ENCODE data around the gene PPP2R2C. TPM values are rescaled to one million over a fixed set of nuclear protein-coding genes. Genes with fewer than 3 reads are reported as not detected.

The PPP2R2C gene
- total RNA-seq, 2 experiments from 2014 or later, result not detected

GRCh38 chr4:6489927-6490326 is 17.5 kb upstream of the PPP2R2C start:
- H3K36me3 ChIP-seq (ENCODE audit: insufficient read depth, low read length), result no peaks in the 10 kb centered on the region
- no peaks in the 10 kb centered on the region for H3K79me2 ChIP-seq (ENCODE audit: insufficient read depth, low read depth, low read length)
- H3K4me2 ChIP-seq (ENCODE audit: low read length), result no peak overlapping the region
- H4K20me1 ChIP-seq (ENCODE audit: insufficient read depth, low read length), result no peaks in the 10 kb centered on the region
- TF ChIP-seq CTCF (conservative IDR thresholded peaks at IDR 0.05; ENCODE audit: low read length), result no peak
- TF ChIP-seq EZH2phosphoT487 (IDR thresholded peaks at IDR 0.05; ENCODE audit: borderline replicate concordance, low read depth, low read length), result no peak
- POLR2A ChIA-PET, result no interaction called here
- no peaks in the 10 kb centered on the region for H3K9me2 ChIP-seq (ENCODE audit: insufficient read depth, low read length)
- H3K4me3 ChIP-seq (ENCODE audit: low read depth, low read length, poor library complexity, severe bottlenecking), result no peak overlapping the region
- no peaks in the 10 kb centered on the region for H3K9me3 ChIP-seq (ENCODE audit: low read length)
- intact Hi-C loops (cut with micrococcal nuclease; ENCODE audit: unreplicated experiment), result no loop called here
- no peak overlapping the region for H3K27ac ChIP-seq (ENCODE audit: low read depth, low read length, poor library complexity, severe bottlenecking)
- H3K4me1 ChIP-seq (ENCODE audit: insufficient read depth, low read length, poor library complexity, severe bottlenecking), result no peaks in the 10 kb centered on the region
- no peak overlapping the region for H2AFZ ChIP-seq (ENCODE audit: low read length)
- no TSS peak for BruUV-seq (replicated peaks)
- DNase-seq (ENCODE audit: low spot score), result no peak
- CTCF ChIA-PET (ENCODE audit: unreplicated experiment), result no interaction called here

GRCh38 chr4:6487466-6487865 is 15.1 kb upstream of the PPP2R2C start:
- Histone ChIP-seq H2AFZ (ENCODE audit: low read length) (no peak overlapping the region), H3K9me2 (ENCODE audit: insufficient read depth, low read length) (no peaks in the 10 kb centered on the region), H3K4me3 (ENCODE audit: low read depth, low read length, poor library complexity, severe bottlenecking) (no peak overlapping the region), H4K20me1 (ENCODE audit: insufficient read depth, low read length) (no peaks in the 10 kb centered on the region), H3K4me2 (ENCODE audit: low read length) (no peak overlapping the region), H3K36me3 (ENCODE audit: insufficient read depth, low read length) (no peaks in the 10 kb centered on the region), H3K9me3 (ENCODE audit: low read length) (no peaks in the 10 kb centered on the region), H3K27ac (ENCODE audit: low read depth, low read length, poor library complexity, severe bottlenecking) (no peak overlapping the region), H3K79me2 (ENCODE audit: insufficient read depth, low read depth, low read length) (no peaks in the 10 kb centered on the region), H3K4me1 (ENCODE audit: insufficient read depth, low read length, poor library complexity, severe bottlenecking) (no peaks in the 10 kb centered on the region)
- BruUV-seq (replicated peaks), result no TSS peak
- ChIA-PET POLR2A (no interaction called here), CTCF (ENCODE audit: unreplicated experiment) (no interaction called here)
- intact Hi-C loops (cut with micrococcal nuclease; ENCODE audit: unreplicated experiment), result no loop called here
- TF ChIP-seq CTCF (conservative IDR thresholded peaks at IDR 0.05; ENCODE audit: low read length) (no peak), EZH2phosphoT487 (IDR thresholded peaks at IDR 0.05; ENCODE audit: borderline replicate concordance, low read depth, low read length) (no peak)
- DNase-seq (ENCODE audit: low spot score), result no peak

GRCh38 chr4:6480534-6481088 is 8.2 kb upstream of the PPP2R2C start:
- no peaks in the 10 kb centered on the region for H3K9me3 ChIP-seq (ENCODE audit: low read length)
- H4K20me1 ChIP-seq (ENCODE audit: insufficient read depth, low read length), result no peaks in the 10 kb centered on the region
- no peak overlapping the region for H3K4me3 ChIP-seq (ENCODE audit: low read depth, low read length, poor library complexity, severe bottlenecking)
- DNase-seq (ENCODE audit: low spot score), result no peak
- no TSS peak for BruUV-seq (replicated peaks)
- H3K4me2 ChIP-seq (ENCODE audit: low read length), result no peak overlapping the region
- CTCF ChIA-PET (ENCODE audit: unreplicated experiment), result no interaction called here
- H3K4me1 ChIP-seq (ENCODE audit: insufficient read depth, low read length, poor library complexity, severe bottlenecking), result no peaks in the 10 kb centered on the region
- no peaks in the 10 kb centered on the region for H3K36me3 ChIP-seq (ENCODE audit: insufficient read depth, low read length)
- POLR2A ChIA-PET, result no interaction called here
- H2AFZ ChIP-seq (ENCODE audit: low read length), result no peak overlapping the region
- no peak overlapping the region for H3K27ac ChIP-seq (ENCODE audit: low read depth, low read length, poor library complexity, severe bottlenecking)
- H3K9me2 ChIP-seq (ENCODE audit: insufficient read depth, low read length), result no peaks in the 10 kb centered on the region
- intact Hi-C loops (cut with micrococcal nuclease; ENCODE audit: unreplicated experiment), result no loop called here
- TF ChIP-seq EZH2phosphoT487 (IDR thresholded peaks at IDR 0.05; ENCODE audit: borderline replicate concordance, low read depth, low read length), result no peak
- TF ChIP-seq CTCF (conservative IDR thresholded peaks at IDR 0.05; ENCODE audit: low read length), result no peak
- H3K79me2 ChIP-seq (ENCODE audit: insufficient read depth, low read depth, low read length), result no peaks in the 10 kb centered on the region

All from OCI-LY7 (cell line).